Gastroesophageal sphincter (tissue), 4 donors: ENCODE results near the gene UBE2J1. TPM values are rescaled to one million over a fixed set of nuclear protein-coding genes. Genes with fewer than 3 reads are reported as not detected.

ENCODE experiments used
- ATAC-seq: fragments of 150-250 bp; one replicate; pipeline ENCODE4 v1.9.1; 2016; ENCODE audit warnings: mild to moderate bottlenecking, moderate library complexity
- H3K27ac ChIP-seq, 4 donors: fragments of 200-600 bp; sonication (generic) in 3 of 4; 1 replicate in 3 of 4; 2 replicates in 1 of 4; pipeline ENCODE4 v1.5.1; 2016 to 2019
- H3K27me3 ChIP-seq: fragments of 200-600 bp; sonication (generic); one replicate; pipeline ENCODE4 v1.5.1; 2019
- H3K36me3 ChIP-seq, 2 donors: fragments of 200-600 bp; sonication (generic); one replicate each; pipeline ENCODE4 v1.5.1; 2019; ENCODE audit warnings: control low read depth in 1 of 2
- H3K4me1 ChIP-seq, 3 donors: fragments of 200-600 bp; sonication (generic); 1 replicate in 2 of 3; 2 replicates in 1 of 3; pipeline ENCODE4 v1.5.1; 2016 to 2019; ENCODE audit warnings: control low read depth in 2 of 3
- H3K4me3 ChIP-seq, 2 donors: fragments of 200-600 bp; sonication (generic); one replicate each; pipeline ENCODE4 v1.5.1; 2019; ENCODE audit warnings: mild to moderate bottlenecking in 1 of 2, moderate library complexity in 1 of 2
- H3K9me3 ChIP-seq, 3 donors: fragments of 200-600 bp; sonication (generic); one replicate each; pipeline ENCODE4 v1.5.1; 2017 to 2019; ENCODE audit warnings: control low read depth in 2 of 3
- EP300 ChIP-seq: sonication (generic); formaldehyde crosslinking; IDR thresholded peaks from one replicate; pipeline ENCODE4 v1.6.1; 2017; ENCODE audit warnings: antibody characterized with exemption, mild to moderate bottlenecking
- POLR2A ChIP-seq, 2 donors: fragments of 450-650 bp; IDR thresholded peaks; one replicate each; pipeline ENCODE4 v1.6.1; 2017; ENCODE audit warnings: antibody characterized with exemption in 2 of 2, mild to moderate bottlenecking in 2 of 2, moderate library complexity in 1 of 2
- POLR2AphosphoS5 ChIP-seq: sonication (generic); formaldehyde crosslinking; IDR thresholded peaks from one replicate; pipeline ENCODE4 v1.6.1; 2017; ENCODE audit warnings: antibody characterized with exemption
- WGBS, 2 donors: methylation state at CpG; one replicate each; pipeline ENCODE4 v1.1.5; 2018; ENCODE audit warnings: low coverage in 1 of 2; 5-methylcytosine and 5-hydroxymethylcytosine counted together
- total RNA-seq, 4 donors: library from RNA; depleted of rRNA; stranded (reverse); fragments of >200 nt; gene quantifications; one replicate each; pipeline ENCODE4 v1.1.0, GENCODE V29; 2016
- TF ChIP-seq, protein P1 (sequence below), 4 experiments: fragments of 200-600 bp in 2 of 4; fragments of 450-650 bp in 2 of 4; sonication (generic) in 1 of 4; IDR thresholded peaks; one replicate each; pipeline ENCODE4 v1.5.1; 2017 to 2019; ENCODE audit warnings: antibody characterized with exemption in 4 of 4, mild to moderate bottlenecking in 2 of 4, moderate library complexity in 2 of 4

Gene UBE2J1
- total RNA-seq, 4 donors from 2014 or later: 32.7 to 42.9 (median 36.9) TPM

DNA sequence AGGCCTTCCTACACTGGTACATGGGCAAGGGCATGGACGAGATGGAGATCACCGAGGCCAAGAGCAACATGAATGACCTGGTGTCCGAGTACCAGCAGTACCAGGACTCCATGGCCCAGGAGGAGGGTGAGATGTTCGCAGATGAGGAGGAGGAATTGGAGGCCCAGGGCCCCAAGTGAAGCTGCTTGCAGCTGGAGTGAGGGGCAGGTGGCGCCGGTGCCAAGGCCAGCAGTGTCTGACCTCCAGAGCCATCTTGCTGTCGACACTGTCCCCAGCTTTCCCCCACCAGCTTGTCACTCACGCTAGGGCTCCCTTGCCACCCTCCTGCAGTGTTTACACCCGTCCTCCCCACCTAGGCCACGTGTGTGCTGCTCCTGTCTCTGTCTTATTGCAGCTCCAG is 49.6 kb downstream of the UBE2J1 start:
- Histone ChIP-seq H3K4me1 (peaks cover 0 to 9% (median 5%) of the 10 kb centered on the region in 3 donors), H3K9me3 (no peaks in the 10 kb centered on the region), H3K4me3 (no peak overlapping the region), H3K27me3 (no peaks in the 10 kb centered on the region), H3K36me3 (no peaks in the 10 kb centered on the region), H3K27ac (no peak overlapping the region)
- TF ChIP-seq EP300 (no peak), POLR2A (IDR thresholded peaks at IDR 0.05) (no peak), POLR2AphosphoS5 (no peak)
- TF ChIP-seq, protein P1, sequence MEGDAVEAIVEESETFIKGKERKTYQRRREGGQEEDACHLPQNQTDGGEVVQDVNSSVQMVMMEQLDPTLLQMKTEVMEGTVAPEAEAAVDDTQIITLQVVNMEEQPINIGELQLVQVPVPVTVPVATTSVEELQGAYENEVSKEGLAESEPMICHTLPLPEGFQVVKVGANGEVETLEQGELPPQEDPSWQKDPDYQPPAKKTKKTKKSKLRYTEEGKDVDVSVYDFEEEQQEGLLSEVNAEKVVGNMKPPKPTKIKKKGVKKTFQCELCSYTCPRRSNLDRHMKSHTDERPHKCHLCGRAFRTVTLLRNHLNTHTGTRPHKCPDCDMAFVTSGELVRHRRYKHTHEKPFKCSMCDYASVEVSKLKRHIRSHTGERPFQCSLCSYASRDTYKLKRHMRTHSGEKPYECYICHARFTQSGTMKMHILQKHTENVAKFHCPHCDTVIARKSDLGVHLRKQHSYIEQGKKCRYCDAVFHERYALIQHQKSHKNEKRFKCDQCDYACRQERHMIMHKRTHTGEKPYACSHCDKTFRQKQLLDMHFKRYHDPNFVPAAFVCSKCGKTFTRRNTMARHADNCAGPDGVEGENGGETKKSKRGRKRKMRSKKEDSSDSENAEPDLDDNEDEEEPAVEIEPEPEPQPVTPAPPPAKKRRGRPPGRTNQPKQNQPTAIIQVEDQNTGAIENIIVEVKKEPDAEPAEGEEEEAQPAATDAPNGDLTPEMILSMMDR (IDR thresholded peaks at IDR 0.05): no peak
- WGBS, 2 donors: 81 to 86% methylated on average over 1 to 3 of the region's 10 CpGs
- no peak for ATAC-seq

DNA sequence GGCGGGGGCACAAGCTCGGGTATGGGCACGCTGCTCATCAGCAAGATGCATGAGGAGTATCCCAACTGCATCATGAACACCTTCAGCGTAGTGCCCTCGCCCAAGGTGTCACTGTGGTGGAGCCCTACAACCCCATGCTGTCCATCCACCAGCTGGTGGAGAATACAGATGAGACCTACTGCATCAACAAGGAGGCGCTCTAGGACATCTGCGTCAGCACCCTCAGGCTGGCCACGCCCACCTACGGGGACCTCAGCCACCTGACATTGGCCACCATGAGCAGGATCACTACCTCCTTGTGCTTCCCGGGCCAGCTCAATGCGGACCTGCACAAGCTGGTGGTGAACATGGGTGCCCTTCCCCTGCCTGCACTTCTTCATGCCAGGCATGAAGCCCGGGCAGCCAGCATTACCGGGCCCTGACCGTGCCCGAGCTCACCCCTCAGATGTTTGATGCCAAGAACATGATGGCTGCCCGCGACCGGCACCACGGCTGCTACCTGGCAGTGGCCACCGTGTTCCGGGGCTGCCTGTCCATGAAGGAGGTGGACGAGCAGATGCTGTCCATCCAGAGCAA is 50.2 kb downstream of the UBE2J1 start:
- H3K4me1 ChIP-seq: peaks cover 0 to 15% (median 6%) of the 10 kb centered on the region in 3 donors
- no peak for ATAC-seq
- no peak overlapping the region for H3K4me3 ChIP-seq
- H3K36me3 ChIP-seq: no peaks in the 10 kb centered on the region
- H3K27me3 ChIP-seq: no peaks in the 10 kb centered on the region
- WGBS, 2 donors: 80% methylated on average over 3 of the region's 22 CpGs; no CpG with 5 or more reads in 1 of the 2 donors
- no peaks in the 10 kb centered on the region for H3K9me3 ChIP-seq
- TF ChIP-seq, protein P1 (IDR thresholded peaks at IDR 0.05): no peak
- no peak for TF ChIP-seq EP300
- no peak for TF ChIP-seq POLR2AphosphoS5
- no peak for TF ChIP-seq POLR2A (IDR thresholded peaks at IDR 0.05)
- no peak overlapping the region for H3K27ac ChIP-seq

DNA sequence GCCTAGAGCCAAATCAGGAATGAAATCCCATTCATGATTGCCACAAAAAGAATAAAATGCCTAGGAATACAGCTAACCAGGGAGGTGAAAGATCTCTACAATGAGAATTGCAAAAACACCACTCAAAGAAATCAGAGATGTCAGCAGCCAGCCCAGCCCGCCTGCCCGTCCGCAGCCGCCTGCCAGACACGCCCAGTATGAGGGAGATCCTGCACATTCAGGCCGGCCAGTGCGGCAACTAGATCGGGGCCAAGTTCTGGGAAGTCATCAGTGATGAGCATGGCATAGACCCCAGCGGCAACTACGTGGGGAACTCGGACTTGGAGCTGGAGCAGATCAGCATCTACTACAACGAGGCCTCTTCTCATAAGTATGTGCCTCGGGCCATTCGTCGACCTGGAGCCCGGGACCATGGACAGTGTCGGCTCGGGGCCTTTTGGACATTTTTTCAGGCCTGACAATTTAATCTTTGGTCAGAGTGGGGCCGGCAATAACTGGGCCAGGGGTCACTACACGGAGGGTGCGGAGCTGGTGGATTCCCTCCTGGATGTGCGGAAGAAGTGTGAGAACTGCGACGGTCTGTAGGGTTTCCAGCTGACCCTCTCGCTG is 50.8 kb downstream of the UBE2J1 start:
- 85 to 97% methylated on average over 8 to 9 of the region's 25 CpGs for WGBS, 2 donors
- H3K27me3 ChIP-seq: no peaks in the 10 kb centered on the region
- H3K27ac ChIP-seq: no peak overlapping the region
- no peaks in the 10 kb centered on the region for H3K9me3 ChIP-seq
- H3K36me3 ChIP-seq: no peaks in the 10 kb centered on the region
- peaks cover 0 to 15% (median 6%) of the 10 kb centered on the region in 3 donors for H3K4me1 ChIP-seq
- TF ChIP-seq POLR2A (IDR thresholded peaks at IDR 0.05) (no peak), POLR2AphosphoS5 (no peak), EP300 (no peak)
- TF ChIP-seq, protein P1 (IDR thresholded peaks at IDR 0.05): no peak
- no peak overlapping the region for H3K4me3 ChIP-seq
- ATAC-seq: no peak

DNA sequence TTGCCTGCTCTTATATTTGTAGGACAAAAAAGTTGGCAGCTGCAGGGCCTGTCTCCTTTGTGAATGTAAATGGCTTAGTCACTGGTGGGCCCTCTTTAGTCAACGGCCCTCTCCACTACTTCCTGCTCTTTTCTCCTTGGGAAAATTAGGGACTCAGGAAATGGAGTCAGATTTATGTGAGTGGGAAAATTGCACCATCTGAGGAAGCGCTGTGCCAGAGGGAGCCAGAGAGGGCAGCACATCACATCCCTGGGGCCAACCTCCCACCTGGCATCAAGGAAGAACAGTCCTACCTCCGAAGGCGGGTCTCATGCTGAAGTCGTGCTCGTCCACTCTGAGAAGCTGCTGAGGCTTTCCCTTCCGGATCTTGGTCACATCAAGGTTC is 53.1 kb downstream of the UBE2J1 start:
- peaks cover 0 to 15% (median 6%) of the 10 kb centered on the region in 3 donors for H3K4me1 ChIP-seq
- H3K27me3 ChIP-seq: no peaks in the 10 kb centered on the region
- WGBS, 2 donors: 72% methylated on average over 4 of the region's 7 CpGs; no CpG with 5 or more reads in 1 of the 2 donors
- TF ChIP-seq EP300 (no peak), POLR2A (IDR thresholded peaks at IDR 0.05) (no peak), POLR2AphosphoS5 (no peak)
- TF ChIP-seq, protein P1 (IDR thresholded peaks at IDR 0.05): no peak
- H3K4me3 ChIP-seq: no peak overlapping the region
- no peak for ATAC-seq
- no peaks in the 10 kb centered on the region for H3K36me3 ChIP-seq
- H3K9me3 ChIP-seq: no peaks in the 10 kb centered on the region
- no peak overlapping the region for H3K27ac ChIP-seq
